ENCODE data around the gene NOSIP. TPM values are rescaled to one million over a fixed set of nuclear protein-coding genes. Genes with fewer than 3 reads are reported as not detected.

Gene NOSIP
- total RNA-seq, 2 donors from 2014 or later, result 30.8 to 46.8 TPM

- H3K27me3 ChIP-seq (replicated peaks; ENCODE audit: insufficient read depth), result no peaks in the 10 kb centered on the region
- peaks cover 0 to 3% of the 10 kb centered on the region in 2 donors for H3K4me1 ChIP-seq (ENCODE audit: control insufficient read depth in 1 of 2, low read depth in 2 of 2)
- ATAC-seq (ENCODE audit: insufficient number of reproducible peaks, low FRiP score, low read depth) (no peak), DNase-seq (ENCODE audit: low spot score) (no peak)
- H3K4me3 ChIP-seq, result no peak overlapping the region
- TF ChIP-seq CTCF (IDR thresholded peaks at IDR 0.05), result no peak
- no peak overlapping the region for H3K27ac ChIP-seq
- no peaks in the 10 kb centered on the region for H3K9me3 ChIP-seq
- H3K36me3 ChIP-seq, result peaks cover 46% of the 10 kb centered on the region
Measured at GRCh38 chr19:49616945-49617344, 36.6 kb upstream of the NOSIP start.

- no peaks in the 10 kb centered on the region for H3K9me3 ChIP-seq
- peaks cover 43% of the 10 kb centered on the region for H3K36me3 ChIP-seq
- no peaks in the 10 kb centered on the region for H3K27me3 ChIP-seq (replicated peaks; ENCODE audit: insufficient read depth)
- TF ChIP-seq CTCF (IDR thresholded peaks at IDR 0.05), result no peak
- DNase-seq (ENCODE audit: low spot score), result no peak
- no peak for ATAC-seq (ENCODE audit: insufficient number of reproducible peaks, low FRiP score, low read depth)
- peaks cover 0 to 3% of the 10 kb centered on the region in 2 donors for H3K4me1 ChIP-seq (ENCODE audit: control insufficient read depth in 1 of 2, low read depth in 2 of 2)
- no peak overlapping the region for H3K27ac ChIP-seq
- no peak overlapping the region for H3K4me3 ChIP-seq
Measured at GRCh38 chr19:49616532-49616931, 36.2 kb upstream of the NOSIP start.

GRCh38 chr19:49615861-49616260 is 35.5 kb upstream of the NOSIP start:
- Histone ChIP-seq H3K4me3 (no peak overlapping the region), H3K27me3 (replicated peaks; ENCODE audit: insufficient read depth) (no peaks in the 10 kb centered on the region), H3K9me3 (no peaks in the 10 kb centered on the region), H3K36me3 (peaks cover 48% of the 10 kb centered on the region), H3K27ac (no peak overlapping the region), H3K4me1 (ENCODE audit: control insufficient read depth in 1 of 2, low read depth in 2 of 2) (peaks cover 0 to 3% of the 10 kb centered on the region in 2 donors)
- DNase-seq (ENCODE audit: low spot score), result no peak
- no peak for TF ChIP-seq CTCF (IDR thresholded peaks at IDR 0.05)
- no peak for ATAC-seq (ENCODE audit: insufficient number of reproducible peaks, low FRiP score, low read depth)

- H3K9me3 ChIP-seq, result no peaks in the 10 kb centered on the region
- DNase-seq (ENCODE audit: low spot score) (no peak), ATAC-seq (ENCODE audit: insufficient number of reproducible peaks, low FRiP score, low read depth) (no peak)
- peaks cover 0 to 3% of the 10 kb centered on the region in 2 donors for H3K4me1 ChIP-seq (ENCODE audit: control insufficient read depth in 1 of 2, low read depth in 2 of 2)
- no peak for TF ChIP-seq CTCF (IDR thresholded peaks at IDR 0.05)
- H3K27ac ChIP-seq, result no peak overlapping the region
- no peak overlapping the region for H3K4me3 ChIP-seq
- no peaks in the 10 kb centered on the region for H3K27me3 ChIP-seq (replicated peaks; ENCODE audit: insufficient read depth)
- H3K36me3 ChIP-seq, result peaks cover 44% of the 10 kb centered on the region
Measured at GRCh38 chr19:49614096-49614833, 33.9 kb upstream of the NOSIP start.

- ATAC-seq (ENCODE audit: insufficient number of reproducible peaks, low FRiP score, low read depth) (no peak), DNase-seq (ENCODE audit: low spot score) (no peak)
- no peak for TF ChIP-seq CTCF (IDR thresholded peaks at IDR 0.05)
- H3K27ac ChIP-seq, result no peak overlapping the region
- H3K36me3 ChIP-seq, result peaks cover 43% of the 10 kb centered on the region
- no peaks in the 10 kb centered on the region for H3K27me3 ChIP-seq (replicated peaks; ENCODE audit: insufficient read depth)
- H3K4me3 ChIP-seq, result no peak overlapping the region
- peaks cover 0 to 3% of the 10 kb centered on the region in 2 donors for H3K4me1 ChIP-seq (ENCODE audit: control insufficient read depth in 1 of 2, low read depth in 2 of 2)
- H3K9me3 ChIP-seq, result no peaks in the 10 kb centered on the region
Measured at GRCh38 chr19:49613374-49613773, 33.0 kb upstream of the NOSIP start.

Data from thoracic aorta (tissue), 2 donors.